ENCODE data around the gene CDH13.

DNA sequence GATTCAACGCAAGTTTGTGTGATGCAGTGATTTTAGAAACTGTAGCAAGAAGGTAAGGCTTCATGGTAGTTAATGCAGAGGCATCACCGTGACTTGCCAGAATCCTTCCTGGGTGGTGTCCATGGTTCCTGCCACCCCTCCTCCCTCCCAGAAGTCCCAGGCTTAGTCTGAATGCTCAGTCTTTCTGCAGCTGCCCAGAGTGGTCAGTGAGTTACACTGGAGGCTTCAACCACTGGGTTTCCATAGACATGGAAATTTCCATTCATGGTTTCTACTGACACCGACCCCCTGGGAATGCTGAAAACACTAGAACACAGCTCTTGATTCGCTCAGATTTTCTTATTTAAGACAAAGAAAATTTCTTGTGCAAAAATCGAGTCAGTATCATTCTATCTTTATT, 1021.6 kb downstream of the CDH13 start:
- TF ChIP-seq GATA2 (IDR thresholded peaks at IDR 0.05; ENCODE audit: low read depth, low read length), result no peak
- no peak for TF ChIP-seq GATA3 (IDR thresholded peaks at IDR 0.05; ENCODE audit: low read depth, low read length)

All from SH-SY5Y (cell line).